Calu3 (cell line): Measurements from ENCODE around the gene CIDEB. TPM values are rescaled to one million over a fixed set of nuclear protein-coding genes. Genes with fewer than 3 reads are reported as not detected.

ENCODE experiments used
- BruUV-seq: library from RNA; stranded (reverse); fragments of 400-500 nt; replicated peaks from 2 replicates; lab custom pipeline; 2021; lab: Mats Ljungman, UMichigan
- CTCF ChIA-PET: fragments of 300-600 bp; sonication (Branson Sonifier 250); formaldehyde crosslinking; loops from one replicate; lab custom pipeline; 2022; ENCODE audit warnings: antibody characterized with exemption; lab: Charles Lee
- DNase-seq: peaks from one replicate; pipeline ENCODE4 v3.0.0; 2022
- H3K27ac Mint-ChIP-seq: one replicate; pipeline ENCODE4 v1.8.0; 2022; ENCODE audit warnings: mixed read lengths; ENCODE audit not compliant: unreplicated experiment
- H3K27me3 Mint-ChIP-seq: one replicate; pipeline ENCODE4 v1.8.0; 2022; ENCODE audit warnings: mixed read lengths; ENCODE audit not compliant: unreplicated experiment
- H3K36me3 Mint-ChIP-seq: one replicate; pipeline ENCODE4 v1.8.0; 2022; ENCODE audit warnings: mild to moderate bottlenecking, moderate library complexity, mixed read lengths; ENCODE audit not compliant: insufficient read depth, unreplicated experiment
- H3K4me1 Mint-ChIP-seq: one replicate; pipeline ENCODE4 v1.8.0; 2022; ENCODE audit warnings: mild to moderate bottlenecking, low read depth, mixed read lengths; ENCODE audit not compliant: unreplicated experiment
- H3K4me3 Mint-ChIP-seq: one replicate; pipeline ENCODE4 v1.8.0; 2022; ENCODE audit warnings: mild to moderate bottlenecking, low read depth, moderate library complexity, mixed read lengths; ENCODE audit not compliant: unreplicated experiment
- H3K9me3 Mint-ChIP-seq: one replicate; pipeline ENCODE4 v1.8.0; 2022; ENCODE audit warnings: low read depth, mixed read lengths; ENCODE audit not compliant: unreplicated experiment
- CTCF ChIP-seq: fragments of 200-600 bp; IDR thresholded peaks from one replicate; pipeline ENCODE4 v1.8.0; 2022; ENCODE audit warnings: antibody characterized with exemption; ENCODE audit not compliant: unreplicated experiment
- intact Hi-C: fragments of 100-400 bp; cut with micrococcal nuclease; formaldehyde crosslinking; loops from one replicate; pipeline ENCODE4 v1.10.0; 2022; ENCODE audit not compliant: unreplicated experiment
- total RNA-seq: library from RNA; stranded (reverse); gene quantifications from 2 replicates; pipeline ENCODE4 v1.2.3, GENCODE V29; 2022

The CIDEB gene
- total RNA-seq, 1 experiment from 2014 or later, result not detected

GRCh38 chr14:24317141-24317928 lies 9.6 kb upstream of the CIDEB start:
- Mint-ChIP-seq H3K4me3 (no peak overlapping the region), H3K27ac (peak overlapping the region; percentile 44), H3K4me1 (peaks cover 8% of the 10 kb centered on the region), H3K27me3 (peaks cover 59% of the 10 kb centered on the region), H3K9me3 (no peaks in the 10 kb centered on the region), H3K36me3 (peaks cover 22% of the 10 kb centered on the region)
- BruUV-seq, result no TSS peak
- TF ChIP-seq CTCF, result no peak
- intact Hi-C loops, result no loop called here
- no peak for DNase-seq
- CTCF ChIA-PET, result no interaction called here

DNA sequence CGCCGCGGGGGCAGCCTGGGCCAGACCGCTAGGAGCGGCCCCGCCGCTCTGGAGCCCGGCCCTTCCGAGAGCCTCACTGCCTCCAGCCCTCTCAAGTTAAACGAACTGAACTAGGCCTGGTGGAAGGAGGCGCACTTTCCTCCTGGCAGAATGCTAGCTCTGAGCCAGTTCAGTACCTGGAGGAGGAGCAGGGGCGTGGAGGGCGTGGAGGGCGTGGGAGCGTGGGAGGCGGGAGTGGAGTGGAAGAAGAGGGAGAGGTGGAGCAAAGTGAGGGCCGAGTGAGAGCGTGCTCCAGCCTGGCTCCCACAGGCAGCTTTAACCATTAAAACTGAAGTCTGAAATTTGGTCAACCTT lies 8.8 kb upstream of the CIDEB start:
- CTCF ChIA-PET, result interaction anchor here (1.0 to 1.5 kb wide), 2 partner anchors 9 to 115 kb away, joined by 3 to 4 read pairs; partner anchors contain the start of gene CIDEB
- peaks cover 8% of the 10 kb centered on the region for H3K4me1 Mint-ChIP-seq
- TF ChIP-seq CTCF, result no peak
- no TSS peak for BruUV-seq
- no peak for DNase-seq
- H3K9me3 Mint-ChIP-seq, result no peaks in the 10 kb centered on the region
- intact Hi-C loops, result no loop called here
- peaks cover 51% of the 10 kb centered on the region for H3K27me3 Mint-ChIP-seq
- H3K4me3 Mint-ChIP-seq, result no peak overlapping the region
- no peak overlapping the region for H3K27ac Mint-ChIP-seq
- peaks cover 27% of the 10 kb centered on the region for H3K36me3 Mint-ChIP-seq

- H3K27me3 Mint-ChIP-seq, result peaks cover 50% of the 10 kb centered on the region
- CTCF ChIA-PET, result interaction anchor here (0.6 to 1.5 kb wide), 3 partner anchors 8 to 220 kb away, joined by 3 to 8 read pairs (median 4); partner anchors contain the start of gene CIDEB
Measured at GRCh38 chr14:24315807-24316596, 8.2 kb upstream of the CIDEB start.

More at GRCh38 chr14:24315807-24316596, 8.2 kb upstream of the CIDEB start:
- Mint-ChIP-seq H3K9me3 (no peaks in the 10 kb centered on the region), H3K36me3 (peaks cover 27% of the 10 kb centered on the region), H3K4me1 (peaks cover 8% of the 10 kb centered on the region), H3K4me3 (no peak overlapping the region), H3K27ac (no peak overlapping the region)
- no TSS peak for BruUV-seq
- intact Hi-C loops, result no loop called here
- DNase-seq, result peak; percentile 38
- TF ChIP-seq CTCF, result no peak
